Measurements from ENCODE around the gene RASA4.
"Not testable (repeated sequence)": the region's sequence is repeated elsewhere in the genome, so short reads cannot be mapped to it uniquely, and the experiment has no call there.

DNA sequence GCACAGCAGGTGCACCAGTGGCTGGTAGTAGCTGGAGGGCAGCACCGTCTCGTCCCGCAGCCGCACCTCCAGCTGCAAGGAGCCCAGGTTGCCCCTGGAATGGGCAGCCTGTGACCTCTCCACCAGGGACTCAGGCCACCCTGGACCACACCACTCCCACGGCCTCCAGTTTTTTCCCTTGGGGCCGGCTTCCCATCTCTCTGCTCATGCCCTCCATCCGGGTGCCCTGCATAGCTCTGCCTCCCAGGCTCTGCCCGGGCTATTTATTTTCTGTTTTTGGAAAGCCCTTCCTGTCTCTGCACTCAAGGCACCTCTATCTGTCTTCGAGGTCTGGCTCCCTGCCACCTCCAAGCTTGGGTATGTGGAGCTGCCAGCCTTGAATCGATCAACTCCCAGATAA is 20.5 kb downstream of the RASA4 start:
- TF ChIP-seq, protein P1, sequence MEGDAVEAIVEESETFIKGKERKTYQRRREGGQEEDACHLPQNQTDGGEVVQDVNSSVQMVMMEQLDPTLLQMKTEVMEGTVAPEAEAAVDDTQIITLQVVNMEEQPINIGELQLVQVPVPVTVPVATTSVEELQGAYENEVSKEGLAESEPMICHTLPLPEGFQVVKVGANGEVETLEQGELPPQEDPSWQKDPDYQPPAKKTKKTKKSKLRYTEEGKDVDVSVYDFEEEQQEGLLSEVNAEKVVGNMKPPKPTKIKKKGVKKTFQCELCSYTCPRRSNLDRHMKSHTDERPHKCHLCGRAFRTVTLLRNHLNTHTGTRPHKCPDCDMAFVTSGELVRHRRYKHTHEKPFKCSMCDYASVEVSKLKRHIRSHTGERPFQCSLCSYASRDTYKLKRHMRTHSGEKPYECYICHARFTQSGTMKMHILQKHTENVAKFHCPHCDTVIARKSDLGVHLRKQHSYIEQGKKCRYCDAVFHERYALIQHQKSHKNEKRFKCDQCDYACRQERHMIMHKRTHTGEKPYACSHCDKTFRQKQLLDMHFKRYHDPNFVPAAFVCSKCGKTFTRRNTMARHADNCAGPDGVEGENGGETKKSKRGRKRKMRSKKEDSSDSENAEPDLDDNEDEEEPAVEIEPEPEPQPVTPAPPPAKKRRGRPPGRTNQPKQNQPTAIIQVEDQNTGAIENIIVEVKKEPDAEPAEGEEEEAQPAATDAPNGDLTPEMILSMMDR (IDR thresholded peaks at IDR 0.05; ENCODE audit: low read length): not testable (repeated sequence)
- not testable (repeated sequence) for TF ChIP-seq EZH2 (IDR thresholded peaks at IDR 0.05; ENCODE audit: borderline replicate concordance, low read length)

Measured in OCI-LY1 (cell line).